Activated naive CD8-positive, alpha-beta T cell treated with anti-CD3 and anti-CD28 coated beads, Interleukin-2, amount 50 U/mL, for 24 hours (primary cell): ENCODE measurements around the gene DDIT3.

ENCODE experiments used
- ATAC-seq: fragments of 150-1000 bp; cut with Tn5 transposase; one replicate; pipeline ENCODE4 v1.10.0; 2021
- DNase-seq: peaks from one replicate; pipeline ENCODE4 v3.0.0; 2021
- H3K27ac Mint-ChIP-seq: one replicate; pipeline ENCODE4 v1.8.0; 2021; ENCODE audit warnings: mild to moderate bottlenecking, mixed read lengths
- H3K27me3 Mint-ChIP-seq: one replicate; pipeline ENCODE4 v1.8.0; 2021; ENCODE audit warnings: mixed read lengths
- H3K36me3 Mint-ChIP-seq: one replicate; pipeline ENCODE4 v1.8.0; 2021; ENCODE audit warnings: low read depth, mixed read lengths
- H3K4me1 Mint-ChIP-seq: one replicate; pipeline ENCODE4 v1.8.0; 2021; ENCODE audit warnings: mixed read lengths
- H3K4me3 Mint-ChIP-seq: one replicate; pipeline ENCODE4 v1.8.0; 2021; ENCODE audit warnings: mild to moderate bottlenecking, moderate library complexity, mixed read lengths
- H3K9me3 Mint-ChIP-seq: one replicate; pipeline ENCODE4 v1.8.0; 2021; ENCODE audit warnings: mixed read lengths

Gene DDIT3

GRCh38 chr12:57469296-57470164, 50.8 kb downstream of the DDIT3 start:
- ATAC-seq (no peak), DNase-seq (no peak)
- peaks cover 29% of the 10 kb centered on the region for H3K4me1 Mint-ChIP-seq
- peaks cover 29% of the 10 kb centered on the region for H3K36me3 Mint-ChIP-seq
- H3K27ac Mint-ChIP-seq = no peak overlapping the region
- no peak overlapping the region for H3K4me3 Mint-ChIP-seq
- H3K27me3 Mint-ChIP-seq = no peaks in the 10 kb centered on the region
- no peaks in the 10 kb centered on the region for H3K9me3 Mint-ChIP-seq

- Mint-ChIP-seq H3K4me3 (no peak overlapping the region), H3K36me3 (peaks cover 18% of the 10 kb centered on the region), H3K27ac (no peak overlapping the region), H3K4me1 (peaks cover 28% of the 10 kb centered on the region), H3K27me3 (no peaks in the 10 kb centered on the region), H3K9me3 (no peaks in the 10 kb centered on the region)
- ATAC-seq (no peak), DNase-seq (no peak)
These were observed 52.4 kb downstream of the DDIT3 start for GRCh38 chr12:57467915-57468314.

GRCh38 chr12:57467212-57467874, 53.0 kb downstream of the DDIT3 start:
- Mint-ChIP-seq H3K27ac (no peak overlapping the region), H3K27me3 (no peaks in the 10 kb centered on the region), H3K9me3 (no peaks in the 10 kb centered on the region), H3K4me3 (no peak overlapping the region), H3K36me3 (peaks cover 13% of the 10 kb centered on the region), H3K4me1 (peaks cover 28% of the 10 kb centered on the region)
- ATAC-seq (no peak), DNase-seq (no peak)
